Panc1 (cell line): ENCODE data around the gene LRRC45. TPM values are rescaled to one million over a fixed set of nuclear protein-coding genes. Genes with fewer than 3 reads are reported as not detected.

Experiments used
- ATAC-seq: fragments of 200-7000 bp; cut with Tn5 transposase; 2 replicates; pipeline ENCODE4 v1.9.1; 2020; ENCODE audit warnings: mild to moderate bottlenecking, moderate library complexity
- BruUV-seq: library from RNA; stranded (reverse); fragments of 400-500 nt; replicated peaks from 2 replicates; lab custom pipeline; 2021; lab: Mats Ljungman, UMichigan
- CTCF ChIA-PET: fragments of 300-600 bp; sonication (Branson Sonifier 250); formaldehyde crosslinking; loops from one replicate; lab custom pipeline; 2022; ENCODE audit warnings: antibody characterized with exemption; lab: Charles Lee
- POLR2A ChIA-PET: fragments of 300-600 bp; sonication (Branson Sonifier 250); formaldehyde crosslinking; loops from one replicate; lab custom pipeline; 2022; ENCODE audit warnings: antibody characterized with exemption; lab: Charles Lee
- DNase-seq: peaks from one replicate; pipeline ENCODE4 v3.0.0-alpha.2; 2010; ENCODE audit warnings: low read depth, low spot score
- H3K27ac ChIP-seq: 2 replicates; pipeline ENCODE4 v1.5.1; 2011; ENCODE audit warnings: mild to moderate bottlenecking, low read length, inconsistent platforms
- H3K27me3 ChIP-seq: fragments of 200-500 bp; sonication (Bioruptor generic); 2 replicates; pipeline ENCODE4 v1.6.0; 2014; ENCODE audit warnings: low read length, inconsistent platforms; ENCODE audit not compliant: control insufficient read depth, insufficient read depth
- H3K36me3 ChIP-seq: fragments of 200-500 bp; sonication (Bioruptor generic); 2 replicates; pipeline ENCODE4 v1.5.1; 2014; ENCODE audit warnings: inconsistent platforms, mild to moderate bottlenecking, low read length, moderate library complexity; ENCODE audit not compliant: control insufficient read depth, insufficient read depth
- H3K4me1 ChIP-seq: 2 replicates; pipeline ENCODE4 v1.5.1; 2011; ENCODE audit warnings: inconsistent platforms, mild to moderate bottlenecking, low read length, moderate library complexity; ENCODE audit not compliant: control insufficient read depth, insufficient read depth
- H3K4me3 ChIP-seq, 2 experiments: 2 replicates each; pipeline ENCODE4 v1.5.1; 2011 to 2012; ENCODE audit warnings: low read depth in 2 of 2, low read length in 2 of 2, mild to moderate bottlenecking in 2 of 2, inconsistent platforms in 1 of 2, moderate library complexity in 1 of 2
- H3K9me3 ChIP-seq: fragments of 200-500 bp; sonication (Bioruptor generic); 2 replicates; pipeline ENCODE4 v1.5.1; 2014; ENCODE audit warnings: low read depth, mild to moderate bottlenecking, inconsistent platforms, low read length, moderate library complexity; ENCODE audit not compliant: control insufficient read depth, insufficient read depth
- CTCF ChIP-seq: fragments of 450-650 bp; IDR thresholded peaks from 2 replicates; pipeline ENCODE4 v1.5.1; 2017; ENCODE audit warnings: mild to moderate bottlenecking
- POLR2AphosphoS5 ChIP-seq: IDR thresholded peaks from 2 replicates; pipeline ENCODE4 v1.6.1; 2012; ENCODE audit warnings: mild to moderate bottlenecking, low read depth, low read length, moderate library complexity
- REST ChIP-seq, 2 experiments: IDR thresholded peaks; 2 replicates each; pipeline ENCODE4 v1.6.1; 2011 to 2012; ENCODE audit warnings: low read depth in 2 of 2, control low read depth in 1 of 2, low read length in 1 of 2, mild to moderate bottlenecking in 1 of 2, moderate library complexity in 1 of 2; ENCODE audit not compliant: insufficient read depth in 1 of 2
- SIN3A ChIP-seq: IDR thresholded peaks from 2 replicates; pipeline ENCODE4 v1.6.1; 2012; ENCODE audit warnings: low read depth, mild to moderate bottlenecking, low read length, moderate library complexity, borderline replicate concordance; ENCODE audit not compliant: insufficient read depth
- TCF7L2 ChIP-seq: IDR thresholded peaks from 2 replicates; pipeline ENCODE4 v1.6.1; 2011; ENCODE audit warnings: mild to moderate bottlenecking, low read depth, low read length, inconsistent platforms
- in situ Hi-C: cut with HindIII; loops from 2 replicates; pipeline ENCODE4 v1.10.0; 2016; ENCODE audit warnings: low sequenced_read_pairs, low pct_unique_long_range_greater_than_20kb
- intact Hi-C: fragments of 100-400 bp; cut with micrococcal nuclease; formaldehyde crosslinking; loops from one replicate; pipeline ENCODE4 v1.10.0; 2022; ENCODE audit not compliant: unreplicated experiment
- total RNA-seq: library from RNA; stranded (reverse); gene quantifications from one replicate; pipeline ENCODE4 v1.2.1, GENCODE V29; 2021; ENCODE audit not compliant: unreplicated experiment

The LRRC45 gene
- total RNA-seq, 1 experiment from 2014 or later: 29.9 TPM

- no TSS peak for BruUV-seq
Measured at GRCh38 chr17:82005701-82006348, 17.3 kb upstream of the LRRC45 start.

More at GRCh38 chr17:82005701-82006348, 17.3 kb upstream of the LRRC45 start:
- in situ Hi-C loops (no loop called here), intact Hi-C loops (no loop called here)
- TF ChIP-seq SIN3A: no peak
- TF ChIP-seq TCF7L2: no peak
- TF ChIP-seq REST (IDR thresholded peaks at IDR 0.05; ENCODE audit: insufficient read depth in 1 of 2, low read depth in 2 of 2, low read length in 1 of 2): no peak
- no peak for TF ChIP-seq POLR2AphosphoS5
- no peak for TF ChIP-seq CTCF
- Histone ChIP-seq H3K36me3 (no peaks in the 10 kb centered on the region), H3K4me1 (peaks cover 46% of the 10 kb centered on the region), H3K27ac (no peak overlapping the region), H3K27me3 (no peaks in the 10 kb centered on the region), H3K4me3 (no peak overlapping the region), H3K9me3 (no peaks in the 10 kb centered on the region)
- POLR2A ChIA-PET: no interaction called here
- DNase-seq: no peak
- CTCF ChIA-PET: no interaction called here
- no peak for ATAC-seq
